ENCODE results near the gene FXYD2.

The FXYD2 gene

GRCh38 chr11:117834838-117835443 lies 10.4 kb upstream of the FXYD2 start:
- no peak for DNase-seq

GRCh38 chr11:117834068-117834810 lies 9.7 kb upstream of the FXYD2 start:
- no peak for DNase-seq

GRCh38 chr11:117833401-117833891 lies 8.9 kb upstream of the FXYD2 start:
- peak; percentile 71 to 86 for DNase-seq

GRCh38 chr11:117832511-117832910 lies 8.0 kb upstream of the FXYD2 start:
- DNase-seq, result no peak

- DNase-seq, result no peak
These were observed 7.3 kb upstream of the FXYD2 start for GRCh38 chr11:117831661-117832415.

- no peak for DNase-seq
These were observed 6.3 kb upstream of the FXYD2 start for GRCh38 chr11:117830674-117831351.

- no peak for DNase-seq
These were observed 5.5 kb upstream of the FXYD2 start for GRCh38 chr11:117830072-117830471.

GRCh38 chr11:117829369-117829725 lies 4.8 kb upstream of the FXYD2 start:
- DNase-seq, result no peak

- DNase-seq, result no peak
These were observed 4.2 kb upstream of the FXYD2 start for GRCh38 chr11:117828611-117829368.

- DNase-seq, result no peak
These were observed 3.3 kb upstream of the FXYD2 start for GRCh38 chr11:117827521-117828511.

GRCh38 chr11:117826832-117827231 lies 2.3 kb upstream of the FXYD2 start:
- DNase-seq, result no peak

- DNase-seq, result no peak
These were observed 1.6 kb upstream of the FXYD2 start for GRCh38 chr11:117826190-117826570.

- no peak for DNase-seq
These were observed 1.1 kb upstream of the FXYD2 start for GRCh38 chr11:117825538-117826189.

- DNase-seq, result no peak
These were observed 561 bp downstream of the FXYD2 start for GRCh38 chr11:117823946-117824420.

- DNase-seq, result no peak
These were observed 1.1 kb downstream of the FXYD2 start for GRCh38 chr11:117823294-117823945.

- DNase-seq, result peak in 1 of 2 experiments; percentile 28
These were observed 2.2 kb downstream of the FXYD2 start for GRCh38 chr11:117822074-117823033.

GRCh38 chr11:117821431-117821830 lies 3.1 kb downstream of the FXYD2 start:
- no peak for DNase-seq

- no peak for DNase-seq
These were observed 4.0 kb downstream of the FXYD2 start for GRCh38 chr11:117820516-117820915.

- DNase-seq, result peak in 1 of 2 experiments; percentile 41
These were observed 4.5 kb downstream of the FXYD2 start for GRCh38 chr11:117820071-117820470.
